GM13976 (cell line): Measurements from ENCODE around the gene ANP32B.

ENCODE experiments used
- DNase-seq: peaks from one replicate; pipeline ENCODE4 v3.0.0; 2012; ENCODE audit warnings: low spot score
- CTCF ChIP-seq: IDR thresholded peaks from 2 replicates; pipeline ENCODE4 v1.5.1; 2012; ENCODE audit warnings: borderline replicate concordance, mild to moderate bottlenecking; ENCODE audit not compliant: insufficient read depth; ENCODE audit errors: extremely low read depth, missing control alignments, control extremely low read depth
- in situ Hi-C: fragments of 300-500 bp; cut with MboI; formaldehyde crosslinking; loops from one replicate; pipeline ENCODE4 v1.12.0; 2022; ENCODE audit warnings: low sequenced_read_pairs, mixed read lengths, inconsistent platforms; ENCODE audit not compliant: unreplicated experiment

The ANP32B gene

DNA sequence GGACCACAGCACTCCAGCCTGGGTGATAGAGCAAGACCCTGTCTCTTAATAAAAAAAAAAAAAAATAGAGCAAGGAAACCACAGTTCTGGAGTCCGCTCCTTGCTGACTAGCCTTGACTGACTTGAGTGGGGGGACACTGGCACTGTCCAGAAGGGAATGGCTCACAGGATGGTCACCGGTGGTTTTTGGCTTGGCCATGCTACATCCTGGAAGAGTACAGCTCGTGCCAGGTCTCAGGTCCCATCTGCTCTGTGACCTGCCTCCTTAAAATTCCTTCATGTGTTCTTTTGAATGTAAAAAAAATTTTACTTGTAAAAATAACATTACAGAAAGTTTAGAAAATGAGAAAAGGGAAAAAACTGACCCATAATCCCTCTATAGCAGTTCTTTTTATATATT, 79.0 kb downstream of the ANP32B start:
- in situ Hi-C loops: no loop called here

GRCh38 chr9:98064623-98065392, 81.7 kb downstream of the ANP32B start:
- DNase-seq: no peak
- in situ Hi-C loops: no loop called here
- TF ChIP-seq CTCF: no peak

More for the DNA sequence above, 79.0 kb downstream of the ANP32B start:
- no peak for TF ChIP-seq CTCF
- DNase-seq: no peak
